WTC11 (cell line): ENCODE results near the gene GPATCH2. TPM values are rescaled to one million over a fixed set of nuclear protein-coding genes. Genes with fewer than 3 reads are reported as not detected.
"Not testable (repeated sequence)": the region's sequence is repeated elsewhere in the genome, so short reads cannot be mapped to it uniquely, and the experiment has no call there.

Source experiments
- ATAC-seq: fragments of 200-7000 bp; cut with Tn5 transposase; 2 replicates; pipeline ENCODE4 v1.10.0; 2021; ENCODE audit warnings: mild to moderate bottlenecking, moderate library complexity
- CTCF ChIA-PET: fragments of 300-600 bp; sonication (Branson Sonifier 250); formaldehyde crosslinking; loops from one replicate; lab custom pipeline; 2021; ENCODE audit warnings: antibody characterized with exemption; lab: Charles Lee
- POLR2A ChIA-PET: fragments of 350-600 bp; sonication (Branson Sonifier 250); formaldehyde crosslinking; loops from one replicate; lab custom pipeline; 2021; ENCODE audit warnings: antibody characterized with exemption; lab: Charles Lee
- DNase-seq: peaks from one replicate; pipeline ENCODE4 v3.0.0; 2021; ENCODE audit warnings: low spot score
- H3K27ac Mint-ChIP-seq: 2 replicates; pipeline ENCODE4 v1.8.0; 2021; ENCODE audit warnings: mixed read lengths
- H3K27me3 Mint-ChIP-seq: 2 replicates; pipeline ENCODE4 v1.8.0; 2021; ENCODE audit warnings: low read depth, mild to moderate bottlenecking, moderate library complexity, mixed read lengths
- H3K36me3 Mint-ChIP-seq: 2 replicates; pipeline ENCODE4 v1.8.0; 2021; ENCODE audit warnings: mixed read lengths
- H3K4me1 Mint-ChIP-seq: 2 replicates; pipeline ENCODE4 v1.8.0; 2022; ENCODE audit warnings: mixed read lengths
- H3K4me3 Mint-ChIP-seq: 2 replicates; pipeline ENCODE4 v1.8.0; 2021; ENCODE audit warnings: mild to moderate bottlenecking, moderate library complexity, mixed read lengths
- H3K9me3 Mint-ChIP-seq: 2 replicates; pipeline ENCODE4 v1.8.0; 2021; ENCODE audit warnings: mixed read lengths
- ETV6 ChIP-seq: sonication (generic); formaldehyde crosslinking; IDR thresholded peaks from 2 replicates; pipeline ENCODE4 v1.8.1; 2022; ENCODE audit warnings: mild to moderate bottlenecking, missing genetic modification reagents
- GTF2I ChIP-seq: fragments of 250-450 bp; sonication (Bioruptor Pico); conservative IDR thresholded peaks from 2 replicates; pipeline ENCODE4 v1.4.0; 2021; ENCODE audit warnings: mild to moderate bottlenecking
- IRF2 ChIP-seq: sonication (generic); formaldehyde crosslinking; IDR thresholded peaks from 2 replicates; pipeline ENCODE4 v1.8.0; 2022; ENCODE audit warnings: low read depth, missing genetic modification reagents, borderline replicate concordance
- NFATC4 ChIP-seq: fragments of 250-450 bp; sonication (Bioruptor Pico); IDR thresholded peaks from 2 replicates; pipeline ENCODE4 v1.9.0; 2021; ENCODE audit warnings: mild to moderate bottlenecking
- NR1H2 ChIP-seq: sonication (generic); formaldehyde crosslinking; IDR thresholded peaks from 2 replicates; pipeline ENCODE4 v1.9.0; 2021; ENCODE audit warnings: mild to moderate bottlenecking, moderate library complexity, missing genetic modification reagents
- NR2C2 ChIP-seq: sonication (generic); formaldehyde crosslinking; IDR thresholded peaks from 2 replicates; pipeline ENCODE4 v1.8.0; 2022; ENCODE audit warnings: mild to moderate bottlenecking, missing genetic modification reagents
- ZNF232 ChIP-seq: sonication (generic); formaldehyde crosslinking; IDR thresholded peaks from 2 replicates; pipeline ENCODE4 v1.8.0; 2022; ENCODE audit warnings: mild to moderate bottlenecking, missing genetic modification reagents
- total RNA-seq: library from RNA; stranded (reverse); gene quantifications from 3 replicates; pipeline ENCODE4 v1.2.3, GENCODE V29; 2021
- TF ChIP-seq, protein P1 (sequence below): sonication (generic); formaldehyde crosslinking; IDR thresholded peaks from 2 replicates; pipeline ENCODE4 v1.8.1; 2022; ENCODE audit warnings: mild to moderate bottlenecking, missing genetic modification reagents, moderate library complexity, borderline replicate concordance
- TF ChIP-seq, protein P2 (sequence below): sonication (generic); formaldehyde crosslinking; IDR thresholded peaks from 2 replicates; pipeline ENCODE4 v1.8.1; 2022; ENCODE audit warnings: low read depth, mild to moderate bottlenecking, moderate library complexity, missing genetic modification reagents, borderline replicate concordance
- TF ChIP-seq, protein P3 (sequence below): sonication (generic); formaldehyde crosslinking; IDR thresholded peaks from 2 replicates; pipeline ENCODE4 v1.8.1; 2023; ENCODE audit warnings: mild to moderate bottlenecking, missing genetic modification reagents, moderate library complexity
- TF ChIP-seq, protein P4 (sequence below): sonication (generic); formaldehyde crosslinking; IDR thresholded peaks from 2 replicates; pipeline ENCODE4 v1.8.0; 2022; ENCODE audit warnings: mild to moderate bottlenecking, missing genetic modification reagents
- TF ChIP-seq, protein P5 (sequence below): sonication (generic); formaldehyde crosslinking; IDR thresholded peaks from 2 replicates; pipeline ENCODE4 v1.8.1; 2023; ENCODE audit warnings: mild to moderate bottlenecking, missing genetic modification reagents
- TF ChIP-seq, protein P6 (sequence below): fragments of 250-450 bp; sonication (Bioruptor Pico); IDR thresholded peaks from 2 replicates; pipeline ENCODE4 v1.9.0; 2021; ENCODE audit warnings: mild to moderate bottlenecking
- TF ChIP-seq, protein P7 (sequence below): fragments of 250-450 bp; sonication (Bioruptor Pico); IDR thresholded peaks from 2 replicates; pipeline ENCODE4 v1.9.0; 2021; ENCODE audit warnings: moderate library complexity, mild to moderate bottlenecking, inconsistent platforms, borderline replicate concordance

Gene GPATCH2
- total RNA-seq, 1 experiment from 2014 or later: 11.5 TPM

DNA sequence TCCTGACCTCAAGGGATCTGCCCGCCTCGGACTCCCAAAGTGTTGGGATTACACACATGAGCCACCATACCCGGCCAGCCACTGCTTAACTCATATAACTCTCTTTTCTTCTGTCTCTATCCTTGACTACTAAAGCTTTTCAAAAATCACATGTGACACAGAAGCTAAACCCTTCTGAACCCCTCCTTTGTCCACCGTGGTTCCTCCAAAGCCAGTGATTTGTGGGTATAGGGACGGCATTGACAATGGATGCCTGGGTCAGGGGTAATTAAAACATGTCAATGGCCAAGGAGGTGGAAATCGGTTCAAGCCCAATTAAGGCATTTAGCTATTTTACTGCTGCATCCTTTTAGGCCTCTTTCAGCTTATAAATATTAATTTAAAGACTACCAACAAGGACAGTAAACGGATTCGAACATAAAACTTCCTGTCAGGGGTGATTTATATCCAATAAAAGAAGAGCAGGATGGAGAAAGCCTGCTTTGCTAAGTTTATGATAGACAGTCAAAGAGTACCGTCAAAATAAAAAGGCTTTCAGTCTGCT, 242.3 kb downstream of the GPATCH2 start:
- no peak overlapping the region for H3K4me3 Mint-ChIP-seq
- no peaks in the 10 kb centered on the region for H3K4me1 Mint-ChIP-seq
- no peak for ATAC-seq
- peaks cover 33% of the 10 kb centered on the region for H3K27me3 Mint-ChIP-seq
- ChIA-PET POLR2A (no interaction called here), CTCF (no interaction called here)
- TF ChIP-seq IRF2 (CRISPR knock-in tag): no peak
- TF ChIP-seq, protein P1, sequence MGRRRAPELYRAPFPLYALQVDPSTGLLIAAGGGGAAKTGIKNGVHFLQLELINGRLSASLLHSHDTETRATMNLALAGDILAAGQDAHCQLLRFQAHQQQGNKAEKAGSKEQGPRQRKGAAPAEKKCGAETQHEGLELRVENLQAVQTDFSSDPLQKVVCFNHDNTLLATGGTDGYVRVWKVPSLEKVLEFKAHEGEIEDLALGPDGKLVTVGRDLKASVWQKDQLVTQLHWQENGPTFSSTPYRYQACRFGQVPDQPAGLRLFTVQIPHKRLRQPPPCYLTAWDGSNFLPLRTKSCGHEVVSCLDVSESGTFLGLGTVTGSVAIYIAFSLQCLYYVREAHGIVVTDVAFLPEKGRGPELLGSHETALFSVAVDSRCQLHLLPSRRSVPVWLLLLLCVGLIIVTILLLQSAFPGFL: no peak
- H3K9me3 Mint-ChIP-seq: peaks cover 7% of the 10 kb centered on the region; the same call in 1 of the 2 replicates
- no peak overlapping the region for H3K27ac Mint-ChIP-seq
- DNase-seq: no peak
- H3K36me3 Mint-ChIP-seq: no peaks in the 10 kb centered on the region

DNA sequence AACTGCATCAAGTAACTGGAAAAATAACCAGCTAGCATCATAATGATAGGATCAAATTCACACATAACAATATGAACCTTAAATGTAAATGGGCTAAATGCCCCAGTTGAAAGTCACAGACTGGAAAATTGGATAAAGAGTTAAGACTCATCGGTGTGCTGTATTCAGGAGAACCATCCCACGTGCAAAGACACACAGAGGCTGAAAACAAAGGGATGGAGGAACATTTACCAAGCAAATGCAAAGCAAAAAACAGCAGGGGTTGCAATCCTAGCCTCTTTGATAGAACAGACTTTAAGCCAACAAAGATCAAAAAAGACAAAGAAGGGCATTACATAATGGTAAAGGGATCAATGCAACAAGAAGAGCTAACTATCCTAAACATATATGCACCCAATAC, 249.1 kb downstream of the GPATCH2 start:
- Mint-ChIP-seq H3K36me3 (peaks cover 27% of the 10 kb centered on the region), H3K9me3 (peaks cover 29% of the 10 kb centered on the region), H3K27me3 (peaks cover 98% of the 10 kb centered on the region), H3K4me1 (peaks cover 25% of the 10 kb centered on the region)
- ATAC-seq, CTCF ChIA-PET, DNase-seq, POLR2A ChIA-PET, H3K27ac Mint-ChIP-seq, H3K4me3 Mint-ChIP-seq: not testable (repeated sequence)

DNA sequence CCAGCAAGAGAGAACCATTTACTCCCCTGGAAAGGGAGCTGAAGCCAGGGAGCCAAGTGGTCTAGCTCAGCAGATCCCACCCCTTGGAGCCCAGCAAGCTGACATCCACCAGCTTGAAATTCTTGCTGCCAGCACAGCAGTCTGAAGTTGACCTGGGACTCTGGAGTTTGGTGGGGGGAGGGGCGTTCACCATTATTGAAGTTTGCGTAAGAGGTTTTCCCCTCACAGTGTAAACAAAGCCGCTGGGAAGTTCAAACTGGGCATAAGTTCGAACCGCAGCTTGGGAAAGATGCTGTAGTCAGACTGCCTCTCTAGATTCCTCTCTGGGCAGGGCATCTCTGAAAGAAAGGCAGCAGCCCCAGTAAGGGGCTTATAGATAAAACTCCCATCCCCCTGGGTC, 251.1 kb downstream of the GPATCH2 start:
- Mint-ChIP-seq H3K9me3 (peaks cover 26% of the 10 kb centered on the region), H3K27me3 (peaks cover 98% of the 10 kb centered on the region)
- not testable (repeated sequence) for H3K27ac Mint-ChIP-seq

DNA sequence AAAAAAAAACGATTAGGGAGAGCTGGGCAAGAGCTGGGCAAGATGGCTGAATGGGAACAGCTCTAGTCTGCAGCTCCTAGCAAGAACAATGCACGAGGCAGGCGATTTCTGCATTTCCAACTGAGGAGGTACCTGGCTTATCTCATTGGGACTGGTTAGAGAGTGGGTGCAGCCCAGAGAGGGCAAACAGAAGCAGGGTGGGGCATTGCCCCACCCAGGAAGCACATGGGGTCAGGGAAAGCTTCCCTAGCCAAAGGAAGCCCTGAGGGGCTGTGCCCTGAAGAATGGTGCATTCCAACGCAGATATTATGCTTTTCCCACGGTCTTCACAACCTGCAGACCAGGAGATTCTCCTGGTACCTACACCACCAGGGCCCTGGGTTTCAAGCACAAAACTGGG, 251.6 kb downstream of the GPATCH2 start:
- POLR2A ChIA-PET: interaction anchor here (0.6 kb wide), 1 partner anchor 44 kb away, joined by 3 read pairs; no protein-coding TSS in a partner anchor
- peaks cover 25% of the 10 kb centered on the region for H3K9me3 Mint-ChIP-seq
- peaks cover 32% of the 10 kb centered on the region for H3K36me3 Mint-ChIP-seq
- DNase-seq: no peak
- no peak overlapping the region for H3K27ac Mint-ChIP-seq
- TF ChIP-seq, protein P2, sequence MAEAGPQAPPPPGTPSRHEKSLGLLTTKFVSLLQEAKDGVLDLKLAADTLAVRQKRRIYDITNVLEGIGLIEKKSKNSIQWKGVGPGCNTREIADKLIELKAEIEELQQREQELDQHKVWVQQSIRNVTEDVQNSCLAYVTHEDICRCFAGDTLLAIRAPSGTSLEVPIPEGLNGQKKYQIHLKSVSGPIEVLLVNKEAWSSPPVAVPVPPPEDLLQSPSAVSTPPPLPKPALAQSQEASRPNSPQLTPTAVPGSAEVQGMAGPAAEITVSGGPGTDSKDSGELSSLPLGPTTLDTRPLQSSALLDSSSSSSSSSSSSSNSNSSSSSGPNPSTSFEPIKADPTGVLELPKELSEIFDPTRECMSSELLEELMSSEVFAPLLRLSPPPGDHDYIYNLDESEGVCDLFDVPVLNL: no peak
- TF ChIP-seq ZNF232 (CRISPR knock-in tag) (no peak), ETV6 (CRISPR knock-in tag) (no peak), GTF2I (CRISPR knock-in tag) (no peak), NR1H2 (CRISPR knock-in tag) (no peak), NR2C2 (no peak), NFATC4 (CRISPR knock-in tag) (no peak)
- TF ChIP-seq, protein P3, sequence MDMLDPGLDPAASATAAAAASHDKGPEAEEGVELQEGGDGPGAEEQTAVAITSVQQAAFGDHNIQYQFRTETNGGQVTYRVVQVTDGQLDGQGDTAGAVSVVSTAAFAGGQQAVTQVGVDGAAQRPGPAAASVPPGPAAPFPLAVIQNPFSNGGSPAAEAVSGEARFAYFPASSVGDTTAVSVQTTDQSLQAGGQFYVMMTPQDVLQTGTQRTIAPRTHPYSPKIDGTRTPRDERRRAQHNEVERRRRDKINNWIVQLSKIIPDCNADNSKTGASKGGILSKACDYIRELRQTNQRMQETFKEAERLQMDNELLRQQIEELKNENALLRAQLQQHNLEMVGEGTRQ (CRISPR knock-in tag): no peak
- TF ChIP-seq, protein P4, sequence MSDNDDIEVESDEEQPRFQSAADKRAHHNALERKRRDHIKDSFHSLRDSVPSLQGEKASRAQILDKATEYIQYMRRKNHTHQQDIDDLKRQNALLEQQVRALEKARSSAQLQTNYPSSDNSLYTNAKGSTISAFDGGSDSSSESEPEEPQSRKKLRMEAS (CRISPR knock-in tag): no peak
- TF ChIP-seq, protein P5, sequence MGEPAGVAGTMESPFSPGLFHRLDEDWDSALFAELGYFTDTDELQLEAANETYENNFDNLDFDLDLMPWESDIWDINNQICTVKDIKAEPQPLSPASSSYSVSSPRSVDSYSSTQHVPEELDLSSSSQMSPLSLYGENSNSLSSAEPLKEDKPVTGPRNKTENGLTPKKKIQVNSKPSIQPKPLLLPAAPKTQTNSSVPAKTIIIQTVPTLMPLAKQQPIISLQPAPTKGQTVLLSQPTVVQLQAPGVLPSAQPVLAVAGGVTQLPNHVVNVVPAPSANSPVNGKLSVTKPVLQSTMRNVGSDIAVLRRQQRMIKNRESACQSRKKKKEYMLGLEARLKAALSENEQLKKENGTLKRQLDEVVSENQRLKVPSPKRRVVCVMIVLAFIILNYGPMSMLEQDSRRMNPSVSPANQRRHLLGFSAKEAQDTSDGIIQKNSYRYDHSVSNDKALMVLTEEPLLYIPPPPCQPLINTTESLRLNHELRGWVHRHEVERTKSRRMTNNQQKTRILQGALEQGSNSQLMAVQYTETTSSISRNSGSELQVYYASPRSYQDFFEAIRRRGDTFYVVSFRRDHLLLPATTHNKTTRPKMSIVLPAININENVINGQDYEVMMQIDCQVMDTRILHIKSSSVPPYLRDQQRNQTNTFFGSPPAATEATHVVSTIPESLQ (CRISPR knock-in tag): no peak
- TF ChIP-seq, protein P6, sequence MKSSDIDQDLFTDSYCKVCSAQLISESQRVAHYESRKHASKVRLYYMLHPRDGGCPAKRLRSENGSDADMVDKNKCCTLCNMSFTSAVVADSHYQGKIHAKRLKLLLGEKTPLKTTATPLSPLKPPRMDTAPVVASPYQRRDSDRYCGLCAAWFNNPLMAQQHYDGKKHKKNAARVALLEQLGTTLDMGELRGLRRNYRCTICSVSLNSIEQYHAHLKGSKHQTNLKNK (CRISPR knock-in tag): no peak
- TF ChIP-seq, protein P7, sequence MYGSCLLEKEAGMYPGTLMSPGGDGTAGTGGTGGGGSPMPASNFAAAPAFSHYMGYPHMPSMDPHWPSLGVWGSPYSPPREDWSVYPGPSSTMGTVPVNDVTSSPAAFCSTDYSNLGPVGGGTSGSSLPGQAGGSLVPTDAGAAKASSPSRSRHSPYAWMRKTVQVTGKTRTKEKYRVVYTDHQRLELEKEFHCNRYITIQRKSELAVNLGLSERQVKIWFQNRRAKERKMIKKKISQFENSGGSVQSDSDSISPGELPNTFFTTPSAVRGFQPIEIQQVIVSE: no peak
- no peak overlapping the region for H3K4me3 Mint-ChIP-seq
- H3K4me1 Mint-ChIP-seq: peaks cover 41% of the 10 kb centered on the region
- ATAC-seq: no peak
- peaks cover 98% of the 10 kb centered on the region for H3K27me3 Mint-ChIP-seq
- CTCF ChIA-PET: no interaction called here

More for the DNA sequence above, 251.1 kb downstream of the GPATCH2 start:
- CTCF ChIA-PET, DNase-seq, ATAC-seq, H3K4me3 Mint-ChIP-seq: not testable (repeated sequence)
- peaks cover 32% of the 10 kb centered on the region for H3K36me3 Mint-ChIP-seq
- H3K4me1 Mint-ChIP-seq: peaks cover 37% of the 10 kb centered on the region
- POLR2A ChIA-PET: interaction anchor here (0.6 kb wide), 1 partner anchor 43 kb away, joined by 3 read pairs; no protein-coding TSS in a partner anchor
